Fibroblast of the conjunctiva (primary cell): Measurements from ENCODE around the gene LCTL.
"Not testable (repeated sequence)": the region's sequence is repeated elsewhere in the genome, so short reads cannot be mapped to it uniquely, and the experiment has no call there.

Source experiments
- DNase-seq: peaks from one replicate; pipeline ENCODE4 v3.0.0-alpha.2; 2010; ENCODE audit warnings: low read depth

LCTL gene

GRCh38 chr15:66500346-66500745 is 65.5 kb downstream of the LCTL start:
- not testable (repeated sequence) for DNase-seq

GRCh38 chr15:66498501-66499386 is 67.1 kb downstream of the LCTL start:
- DNase-seq = no peak
